Loucy (cell line): ENCODE results near the gene SERPINA12.

Source experiments
- H2AFZ ChIP-seq: fragments of 200-600 bp; sonication (generic); 2 replicates; pipeline ENCODE4 v1.6.0; 2016; ENCODE audit warnings: antibody characterized with exemption, mild to moderate bottlenecking, low read length, moderate library complexity
- H3F3A ChIP-seq: fragments of 200-600 bp; 2 replicates; pipeline ENCODE4 v1.6.0; 2016; ENCODE audit warnings: antibody characterized with exemption, low read depth, mild to moderate bottlenecking
- H3K27me3 ChIP-seq: fragments of 200-600 bp; sonication (generic); 2 replicates; pipeline ENCODE4 v1.6.1; 2014; ENCODE audit warnings: low read length, mild to moderate bottlenecking; ENCODE audit not compliant: insufficient read depth, poor library complexity, severe bottlenecking
- H3K36me3 ChIP-seq: fragments of 200-600 bp; sonication (generic); 2 replicates; pipeline ENCODE4 v1.6.1; 2016; ENCODE audit warnings: low read length; ENCODE audit not compliant: insufficient read depth
- H3K4me1 ChIP-seq: fragments of 200-600 bp; sonication (generic); 2 replicates; pipeline ENCODE4 v1.5.1; 2014; ENCODE audit warnings: low read length, mild to moderate bottlenecking; ENCODE audit not compliant: insufficient read depth, poor library complexity, severe bottlenecking
- H3K4me2 ChIP-seq: fragments of 200-600 bp; sonication (generic); 2 replicates; pipeline ENCODE4 v1.6.0; 2014; ENCODE audit warnings: antibody characterized with exemption, low read length, low read depth, mild to moderate bottlenecking; ENCODE audit not compliant: poor library complexity, severe bottlenecking
- H3K4me3 ChIP-seq: fragments of 200-600 bp; sonication (generic); 2 replicates; pipeline ENCODE4 v1.5.1; 2014; ENCODE audit warnings: low read length, mild to moderate bottlenecking, mixed read lengths; ENCODE audit not compliant: poor library complexity, severe bottlenecking
- H3K79me2 ChIP-seq: fragments of 200-600 bp; sonication (generic); 2 replicates; pipeline ENCODE4 v1.6.1; 2014; ENCODE audit warnings: low read length; ENCODE audit not compliant: insufficient read depth
- H3K9ac ChIP-seq: fragments of 200-600 bp; sonication (generic); 2 replicates; pipeline ENCODE4 v1.6.0; 2014; ENCODE audit warnings: mild to moderate bottlenecking, low read depth, low read length, moderate library complexity; ENCODE audit not compliant: poor library complexity, severe bottlenecking
- H3K9me2 ChIP-seq: fragments of 200-600 bp; sonication (generic); replicated peaks from 2 replicates; pipeline ENCODE4 v1.6.1; 2016; ENCODE audit warnings: low read depth, low read length, mixed read lengths
- H3K9me3 ChIP-seq: fragments of 200-600 bp; sonication (generic); 2 replicates; pipeline ENCODE4 v1.6.1; 2014; ENCODE audit warnings: mild to moderate bottlenecking, antibody characterized with exemption, low read length, low read depth; ENCODE audit not compliant: insufficient read depth
- H4K20me1 ChIP-seq: fragments of 200-600 bp; sonication (generic); 2 replicates; pipeline ENCODE4 v1.6.0; 2014; ENCODE audit warnings: antibody characterized with exemption, low read length, mild to moderate bottlenecking; ENCODE audit not compliant: insufficient read depth, poor library complexity, severe bottlenecking
- CTCF ChIP-seq: fragments of 200-600 bp; sonication (generic); conservative IDR thresholded peaks from 2 replicates; pipeline ENCODE4 v1.5.1; 2014; ENCODE audit warnings: mild to moderate bottlenecking, antibody characterized with exemption, low read length
- EZH2phosphoT487 ChIP-seq: fragments of 200-600 bp; IDR thresholded peaks from 2 replicates; pipeline ENCODE4 v1.6.1; 2018; ENCODE audit warnings: antibody characterized with exemption, mild to moderate bottlenecking, moderate library complexity, borderline replicate concordance

The SERPINA12 gene

GRCh38 chr14:94505641-94506040 is 3.6 kb downstream of the SERPINA12 start:
- H3K36me3 ChIP-seq: no peaks in the 10 kb centered on the region
- H3K4me2 ChIP-seq: no peak overlapping the region
- H3K9me2 ChIP-seq: no peaks in the 10 kb centered on the region
- no peaks in the 10 kb centered on the region for H3K4me1 ChIP-seq
- no peaks in the 10 kb centered on the region for H3K27me3 ChIP-seq
- no peak overlapping the region for H2AFZ ChIP-seq
- no peak overlapping the region for H3K4me3 ChIP-seq
- no peak for TF ChIP-seq EZH2phosphoT487
- TF ChIP-seq CTCF: no peak
- no peak overlapping the region for H3K9ac ChIP-seq
- H3K9me3 ChIP-seq: peaks cover 5% of the 10 kb centered on the region; the same call in 1 of the 2 replicates
- no peaks in the 10 kb centered on the region for H4K20me1 ChIP-seq
- no peaks in the 10 kb centered on the region for H3K79me2 ChIP-seq
- H3F3A ChIP-seq: no peaks in the 10 kb centered on the region

- H2AFZ ChIP-seq: no peak overlapping the region
- peaks cover 5% of the 10 kb centered on the region; the same call in 1 of the 2 replicates for H3K9me3 ChIP-seq
- H3K9ac ChIP-seq: no peak overlapping the region
- H3K4me3 ChIP-seq: no peak overlapping the region
- no peaks in the 10 kb centered on the region for H3F3A ChIP-seq
- H4K20me1 ChIP-seq: no peaks in the 10 kb centered on the region
- H3K27me3 ChIP-seq: no peaks in the 10 kb centered on the region
- no peaks in the 10 kb centered on the region for H3K4me1 ChIP-seq
- H3K4me2 ChIP-seq: no peak overlapping the region
- no peak for TF ChIP-seq CTCF
- TF ChIP-seq EZH2phosphoT487: no peak
- H3K36me3 ChIP-seq: no peaks in the 10 kb centered on the region
- no peaks in the 10 kb centered on the region for H3K9me2 ChIP-seq
- H3K79me2 ChIP-seq: no peaks in the 10 kb centered on the region
Observed at GRCh38 chr14:94505206-94505605, 4.1 kb downstream of the SERPINA12 start.

GRCh38 chr14:94501588-94502516 is 7.4 kb downstream of the SERPINA12 start:
- no peaks in the 10 kb centered on the region for H3F3A ChIP-seq
- peaks cover 5% of the 10 kb centered on the region; the same call in 1 of the 2 replicates for H3K9me3 ChIP-seq
- no peak overlapping the region for H3K4me3 ChIP-seq
- H3K4me1 ChIP-seq: no peaks in the 10 kb centered on the region
- H3K9me2 ChIP-seq: no peaks in the 10 kb centered on the region
- H2AFZ ChIP-seq: no peak overlapping the region
- no peak overlapping the region for H3K9ac ChIP-seq
- no peak overlapping the region for H3K4me2 ChIP-seq
- TF ChIP-seq EZH2phosphoT487 (no peak), CTCF (no peak)
- H3K79me2 ChIP-seq: no peaks in the 10 kb centered on the region
- H4K20me1 ChIP-seq: no peaks in the 10 kb centered on the region
- no peaks in the 10 kb centered on the region for H3K36me3 ChIP-seq
- H3K27me3 ChIP-seq: no peaks in the 10 kb centered on the region
